IMR-90 (cell line): Measurements from ENCODE around the gene PCSK2. TPM values are rescaled to one million over a fixed set of nuclear protein-coding genes. Genes with fewer than 3 reads are reported as not detected.

Experiments used
- ATAC-seq: fragments of 200-7000 bp; cut with Tn5 transposase; 2 replicates; pipeline ENCODE4 v1.9.1; 2020; ENCODE audit warnings: low read depth, mild to moderate bottlenecking, moderate library complexity
- BruUV-seq: library from RNA; stranded (reverse); fragments of 400-500 nt; replicated peaks from 2 replicates; lab custom pipeline; 2021; lab: Mats Ljungman, UMichigan
- CTCF ChIA-PET: fragments of 300-600 bp; formaldehyde crosslinking; extraction: SDS; loops from one replicate; lab custom pipeline; 2021; ENCODE audit warnings: antibody characterized with exemption; lab: Yijun Ruan, JAX
- POLR2A ChIA-PET: fragments of 300-600 bp; sonication (Branson Sonifier 250); formaldehyde crosslinking; loops from one replicate; lab custom pipeline; 2022; ENCODE audit warnings: antibody characterized with exemption; ENCODE audit not compliant: unreplicated experiment; lab: Charles Lee
- DNase-seq: peaks from one replicate; pipeline ENCODE4 v3.0.0; 2013
- H2AFZ ChIP-seq: replicated peaks from 2 replicates; pipeline ENCODE3; 2013; ENCODE audit warnings: low read length, mild to moderate bottlenecking; ENCODE audit not compliant: poor library complexity
- H2AK5ac ChIP-seq: 2 replicates; pipeline ENCODE4 v1.6.1; 2013; ENCODE audit warnings: low read depth, low read length, inconsistent platforms
- H2AK9ac ChIP-seq: replicated peaks from 2 replicates; pipeline ENCODE3; 2013; ENCODE audit warnings: mild to moderate bottlenecking, low read depth, low read length, moderate library complexity; ENCODE audit not compliant: poor library complexity
- H2BK120ac ChIP-seq: 2 replicates; pipeline ENCODE4 v1.6.1; 2013; ENCODE audit warnings: low read depth, low read length, inconsistent platforms
- H2BK15ac ChIP-seq: 3 replicates; pipeline ENCODE4 v1.6.1; 2013; ENCODE audit warnings: low read depth, low read length, inconsistent platforms
- H2BK20ac ChIP-seq: 2 replicates; pipeline ENCODE4 v1.6.1; 2013; ENCODE audit warnings: low read depth, mild to moderate bottlenecking, inconsistent platforms, low read length, moderate library complexity
- H2BK5ac ChIP-seq: 2 replicates; pipeline ENCODE4 v1.6.1; 2013; ENCODE audit warnings: mild to moderate bottlenecking, low read depth, low read length, inconsistent platforms; ENCODE audit not compliant: poor library complexity, severe bottlenecking
- H3K14ac ChIP-seq: replicated peaks from 2 replicates; pipeline ENCODE4 v1.6.1; 2013; ENCODE audit warnings: low read depth, low read length, inconsistent platforms
- H3K18ac ChIP-seq: 2 replicates; pipeline ENCODE4 v1.6.1; 2013; ENCODE audit warnings: low read depth, low read length, control low read depth
- H3K23ac ChIP-seq: 2 replicates; pipeline ENCODE4 v1.6.1; 2013; ENCODE audit warnings: low read depth, low read length, inconsistent platforms
- H3K27ac ChIP-seq: 2 replicates; pipeline ENCODE4 v1.5.1; 2013; ENCODE audit warnings: mild to moderate bottlenecking, control low read depth, low read length; ENCODE audit not compliant: insufficient read depth
- H3K27me3 ChIP-seq: 2 replicates; pipeline ENCODE4 v1.6.1; 2013; ENCODE audit warnings: low read length; ENCODE audit not compliant: control insufficient read depth, insufficient read depth
- H3K36me3 ChIP-seq: 2 replicates; pipeline ENCODE4 v1.6.1; 2013; ENCODE audit warnings: low read length, mixed read lengths; ENCODE audit not compliant: control insufficient read depth, insufficient read depth
- H3K4ac ChIP-seq: 2 replicates; pipeline ENCODE4 v1.6.1; 2013; ENCODE audit warnings: low read depth, low read length, inconsistent platforms
- H3K4me1 ChIP-seq: 2 replicates; pipeline ENCODE4 v1.6.1; 2013; ENCODE audit warnings: low read length, mixed read lengths; ENCODE audit not compliant: control insufficient read depth, insufficient read depth
- H3K4me2 ChIP-seq: 2 replicates; pipeline ENCODE4 v1.6.1; 2013; ENCODE audit warnings: low read depth, mild to moderate bottlenecking, control low read depth, low read length, moderate library complexity
- H3K4me3 ChIP-seq: 2 replicates; pipeline ENCODE4 v1.5.1; 2013; ENCODE audit warnings: low read depth, mild to moderate bottlenecking, control low read depth, low read length, moderate library complexity; ENCODE audit not compliant: insufficient read depth
- H3K56ac ChIP-seq: 2 replicates; pipeline ENCODE4 v1.6.1; 2013; ENCODE audit warnings: low read length, inconsistent platforms; ENCODE audit not compliant: insufficient read depth; ENCODE audit errors: extremely low read depth
- H3K79me1 ChIP-seq, 2 experiments: 2 replicates each; pipeline ENCODE4 v1.6.1; 2013; ENCODE audit warnings: low read length in 2 of 2, inconsistent platforms in 1 of 2, low read depth in 1 of 2
- H3K9ac ChIP-seq: 2 replicates; pipeline ENCODE4 v1.6.1; 2013; ENCODE audit warnings: low read depth, low read length, control low read depth
- H3K9me1 ChIP-seq: 2 replicates; pipeline ENCODE4 v1.6.1; 2013; ENCODE audit warnings: low read length, inconsistent platforms; ENCODE audit not compliant: insufficient read depth
- H3K9me3 ChIP-seq: 2 replicates; pipeline ENCODE4 v1.6.1; 2013; ENCODE audit warnings: low read length; ENCODE audit not compliant: control insufficient read depth, insufficient read depth
- H4K20me1 ChIP-seq: 2 replicates; pipeline ENCODE4 v1.6.1; 2013; ENCODE audit warnings: low read length, inconsistent platforms; ENCODE audit not compliant: insufficient read depth
- H4K5ac ChIP-seq: 2 replicates; pipeline ENCODE4 v1.6.1; 2013; ENCODE audit warnings: mild to moderate bottlenecking, low read depth, low read length, control low read depth
- H4K8ac ChIP-seq, 2 experiments: 2 replicates each; pipeline ENCODE4 v1.6.1; 2013; ENCODE audit warnings: low read depth in 2 of 2, low read length in 2 of 2, control low read depth in 1 of 2, inconsistent platforms in 1 of 2
- H4K91ac ChIP-seq: 2 replicates; pipeline ENCODE4 v1.6.1; 2013; ENCODE audit warnings: low read depth, low read length, inconsistent platforms; ENCODE audit not compliant: insufficient read depth
- CHD1 ChIP-seq: IDR thresholded peaks from 2 replicates; pipeline ENCODE4 v1.6.1; 2012; ENCODE audit warnings: low read depth, low read length, improper control_type of control experiment
- RAD21 ChIP-seq: IDR thresholded peaks from 2 replicates; pipeline ENCODE4 v1.6.1; 2012; ENCODE audit warnings: low read length, improper control_type of control experiment
- RFX5 ChIP-seq: IDR thresholded peaks from 2 replicates; pipeline ENCODE4 v1.8.0; 2012; ENCODE audit warnings: low read depth, mild to moderate bottlenecking, low read length, moderate library complexity
- SMC3 ChIP-seq: fragments of 150-350 bp; IDR thresholded peaks from 2 replicates; pipeline ENCODE4 v1.6.1; 2016; ENCODE audit warnings: low read depth, mild to moderate bottlenecking, antibody characterized with exemption, low read length, moderate library complexity
- WGBS, 2 experiments: methylation state at CpG; one replicate each; pipeline versions ENCODE4 v1.1.5 to v1.1.7; 2013; ENCODE audit warnings: missing lambda C conversion rate in 2 of 2; ENCODE audit not compliant: insufficient read length in 1 of 2; ENCODE audit errors: extremely low coverage in 2 of 2; 5-methylcytosine and 5-hydroxymethylcytosine counted together
- dilution Hi-C: fragments of 300-500 bp; cut with HindIII; formaldehyde crosslinking; loops from one replicate; pipeline ENCODE4 v1.14.3; 2018; ENCODE audit warnings: low sequenced_read_pairs; ENCODE audit not compliant: unreplicated experiment
- in situ Hi-C: fragments of 300-500 bp; cut with MboI; formaldehyde crosslinking; loops from 3 replicates; pipeline ENCODE4 v1.14.3; 2019; ENCODE audit warnings: low sequenced_read_pairs, inconsistent platforms, mixed read lengths
- intact Hi-C: fragments of 100-400 bp; cut with micrococcal nuclease; formaldehyde crosslinking; loops from 2 replicates; pipeline ENCODE4 v1.10.0; 2022
- polyA plus RNA-seq, 3 experiments: library from polyadenylated mRNA; depleted of rRNA; stranded (reverse); fragments of >200 nt; gene quantifications; 2 replicates each; pipeline ENCODE4 v1.2.3, GENCODE V29; 2012; ENCODE audit warnings: low replicate concordance in 1 of 3
- total RNA-seq: library from RNA; depleted of rRNA; stranded (reverse); fragments of >200 nt; gene quantifications from 2 replicates; pipeline ENCODE4 v1.2.3, GENCODE V29; 2012

The PCSK2 gene
- total and polyA plus RNA-seq, 2 of the 4 experiments (the other 2 are of a cell fraction): not detected

DNA sequence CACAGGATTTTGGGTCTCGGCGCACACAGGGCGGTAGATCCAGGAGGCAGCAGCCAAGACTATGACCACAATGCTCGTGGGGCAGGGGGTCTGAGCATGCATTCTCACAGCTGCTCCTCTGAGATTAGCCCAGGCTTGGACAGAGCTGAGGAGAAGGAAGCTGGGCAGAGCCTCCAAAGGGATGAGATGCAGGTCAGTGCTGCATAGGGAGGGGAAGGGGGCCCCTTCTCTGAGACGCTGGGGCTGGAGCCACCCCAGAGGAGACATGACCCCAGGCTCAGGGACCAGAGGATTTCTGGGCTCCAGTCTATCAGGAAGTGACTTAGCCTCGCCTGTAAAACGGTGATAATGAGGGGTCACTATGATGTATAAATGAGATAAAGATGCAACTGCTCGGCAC lies 210.4 kb downstream of the PCSK2 start:
- intact Hi-C loops (no loop called here), dilution Hi-C loops (loop anchor here (10.0 kb wide), 1 partner anchor 632 kb away; no protein-coding TSS in a partner anchor), in situ Hi-C loops (loop anchor here (5.0 kb wide), 1 partner anchor 640 kb away; no protein-coding TSS in a partner anchor)
- Histone ChIP-seq H2BK20ac (no peak overlapping the region), H3K9me3 (no peaks in the 10 kb centered on the region), H4K8ac (no peak overlapping the region), H2BK120ac (no peak overlapping the region), H4K20me1 (no peaks in the 10 kb centered on the region), H4K5ac (no peak overlapping the region), H3K27ac (no peak overlapping the region), H2BK15ac (no peak overlapping the region), H3K56ac (no peak overlapping the region), H3K4ac (no peak overlapping the region), H2BK5ac (no peak overlapping the region), H2AFZ (no peak overlapping the region), H3K36me3 (no peaks in the 10 kb centered on the region), H3K18ac (no peak overlapping the region), H3K27me3 (peaks cover 18% of the 10 kb centered on the region), H2AK9ac (no peak overlapping the region), H3K4me3 (no peak overlapping the region), H3K4me1 (no peaks in the 10 kb centered on the region), H3K4me2 (no peak overlapping the region), H3K14ac (no peak overlapping the region), H3K79me1 (no peaks in the 10 kb centered on the region), H3K23ac (no peak overlapping the region), H3K9me1 (no peaks in the 10 kb centered on the region), H4K91ac (no peak overlapping the region), H2AK5ac (no peak overlapping the region), H3K9ac (no peak overlapping the region)
- no peak for ATAC-seq
- ChIA-PET POLR2A (no interaction called here), CTCF (interaction anchor here (10.2 kb wide), 1 partner anchor 636 kb away, joined by 113 read pairs; no protein-coding TSS in a partner anchor)
- TF ChIP-seq SMC3 (no peak), RFX5 (no peak), CHD1 (no peak), RAD21 (no peak)
- DNase-seq: no peak
- BruUV-seq: no TSS peak
- 33% methylated on average over 3 of the region's 8 CpGs; no CpG with 5 or more reads in 1 of the 2 experiments for WGBS, 2 experiments
